HEK293 (cell line): ENCODE measurements around the gene MMS19.

ENCODE experiments used
- CTCF ChIA-PET: fragments of 350-600 bp; formaldehyde crosslinking; extraction: SDS; loops from one replicate; lab custom pipeline; 2021; ENCODE audit warnings: antibody characterized with exemption; lab: Yijun Ruan, JAX
- POLR2A ChIA-PET: fragments of 300-600 bp; formaldehyde crosslinking; extraction: SDS; loops from one replicate; lab custom pipeline; 2020; ENCODE audit warnings: antibody characterized with exemption, inconsistent platforms; lab: Yijun Ruan, JAX
- H3K27ac ChIP-seq: fragments of 200-500 bp; sonication (Bioruptor generic); 2 replicates; pipeline ENCODE4 v1.5.1; 2014; ENCODE audit warnings: low read depth, low read length, control low read depth, inconsistent platforms; ENCODE audit errors: extremely low read depth
- H3K36me3 ChIP-seq, 2 experiments: fragments of 200-500 bp in 1 of 2; sonication (Bioruptor generic) in 1 of 2; 1 replicate in 1 of 2; 2 replicates in 1 of 2; pipeline ENCODE4 v1.5.1; 2014 to 2017; ENCODE audit warnings: inconsistent platforms in 2 of 2, low read length in 2 of 2; ENCODE audit not compliant: control insufficient read depth in 2 of 2, insufficient read depth in 1 of 2
- H3K4me1 ChIP-seq: fragments of 200-500 bp; sonication (Bioruptor generic); 2 replicates; pipeline ENCODE4 v1.5.1; 2014; ENCODE audit warnings: mild to moderate bottlenecking, low read length, inconsistent platforms; ENCODE audit not compliant: control insufficient read depth, insufficient read depth
- H3K4me3 ChIP-seq: 2 replicates; pipeline ENCODE4 v1.5.1; 2011; ENCODE audit warnings: low read depth, mild to moderate bottlenecking, control low read depth, low read length, moderate library complexity
- H3K9me3 ChIP-seq: fragments of 200-500 bp; sonication (Bioruptor generic); 2 replicates; pipeline ENCODE4 v1.5.1; 2014; ENCODE audit warnings: low read depth, low read length, inconsistent platforms; ENCODE audit not compliant: control insufficient read depth, insufficient read depth
- GLIS1 ChIP-seq: fragments of 450-650 bp; formaldehyde crosslinking; IDR thresholded peaks from 2 replicates; pipeline ENCODE4 v1.5.1; 2016; ENCODE audit warnings: missing biosample characterization, missing genetic modification characterization
- HOXD13 ChIP-seq: sonication (generic); formaldehyde crosslinking; IDR thresholded peaks from 2 replicates; pipeline ENCODE4 v1.8.0; 2022; ENCODE audit warnings: missing genetic modification reagents, borderline replicate concordance
- IKZF3 ChIP-seq: fragments of 450-650 bp; IDR thresholded peaks from 2 replicates; pipeline ENCODE4 v1.5.0; 2018; ENCODE audit warnings: missing biosample characterization, mild to moderate bottlenecking, missing genetic modification characterization, moderate library complexity
- MZF1 ChIP-seq: fragments of 450-650 bp; formaldehyde crosslinking; IDR thresholded peaks from 2 replicates; pipeline ENCODE4 v1.5.1; 2017; ENCODE audit warnings: missing biosample characterization, missing genetic modification characterization, borderline replicate concordance
- PRDM1 ChIP-seq: fragments of 450-650 bp; formaldehyde crosslinking; IDR thresholded peaks from 2 replicates; pipeline ENCODE4; 2016; ENCODE audit warnings: missing biosample characterization, missing genetic modification characterization
- SALL2 ChIP-seq: fragments of 450-650 bp; formaldehyde crosslinking; IDR thresholded peaks from 2 replicates; pipeline ENCODE4 v1.5.0; 2017; ENCODE audit warnings: missing biosample characterization, mild to moderate bottlenecking, missing genetic modification characterization, borderline replicate concordance
- SCRT1 ChIP-seq: fragments of 450-650 bp; formaldehyde crosslinking; IDR thresholded peaks from 2 replicates; pipeline ENCODE4 v1.5.1; 2016; ENCODE audit warnings: missing biosample characterization, missing genetic modification characterization, borderline replicate concordance
- SCRT2 ChIP-seq: fragments of 450-650 bp; formaldehyde crosslinking; IDR thresholded peaks from 2 replicates; pipeline ENCODE4 v1.5.1; 2016; ENCODE audit warnings: missing biosample characterization, missing genetic modification characterization
- TCF7L2 ChIP-seq: IDR thresholded peaks from 2 replicates; pipeline ENCODE4 v1.6.1; 2011; ENCODE audit warnings: low read depth, mild to moderate bottlenecking, inconsistent platforms, low read length, moderate library complexity, borderline replicate concordance
- ZFP37 ChIP-seq: fragments of 450-650 bp; formaldehyde crosslinking; IDR thresholded peaks from 2 replicates; pipeline ENCODE4 v1.5.1; 2016; ENCODE audit warnings: missing biosample characterization, missing genetic modification characterization
- ZNF121 ChIP-seq: fragments of 450-650 bp; formaldehyde crosslinking; IDR thresholded peaks from 2 replicates; pipeline ENCODE4 v1.5.1; 2016; ENCODE audit warnings: missing biosample characterization, missing genetic modification characterization
- ZNF140 ChIP-seq: fragments of 450-650 bp; formaldehyde crosslinking; IDR thresholded peaks from 2 replicates; pipeline ENCODE4 v1.5.1; 2016; ENCODE audit warnings: missing biosample characterization, missing genetic modification characterization
- ZNF184 ChIP-seq: fragments of 450-650 bp; IDR thresholded peaks from 2 replicates; pipeline ENCODE4 v1.5.1; 2018; ENCODE audit warnings: missing biosample characterization, mild to moderate bottlenecking, missing genetic modification characterization
- ZNF354C ChIP-seq: fragments of 450-650 bp; formaldehyde crosslinking; IDR thresholded peaks from 2 replicates; pipeline ENCODE4 v1.5.1; 2016; ENCODE audit warnings: missing biosample characterization, missing genetic modification characterization, low read depth, borderline replicate concordance
- ZNF544 ChIP-seq: fragments of 450-650 bp; formaldehyde crosslinking; IDR thresholded peaks from 2 replicates; pipeline ENCODE4 v1.5.0; 2017; ENCODE audit warnings: missing biosample characterization, missing genetic modification characterization
- ZNF585B ChIP-seq: fragments of 450-650 bp; formaldehyde crosslinking; IDR thresholded peaks from 2 replicates; pipeline ENCODE4 v1.5.1; 2016; ENCODE audit warnings: missing biosample characterization, missing genetic modification characterization
- ZSCAN16 ChIP-seq: fragments of 450-650 bp; formaldehyde crosslinking; IDR thresholded peaks from 2 replicates; pipeline ENCODE4 v1.5.1; 2016; ENCODE audit warnings: missing biosample characterization, missing genetic modification characterization
- TF ChIP-seq, protein P1 (sequence below): fragments of 450-650 bp; formaldehyde crosslinking; IDR thresholded peaks from 2 replicates; pipeline ENCODE4 v1.5.1; 2016; ENCODE audit warnings: missing biosample characterization, missing genetic modification characterization, borderline replicate concordance
- TF ChIP-seq, protein P2 (sequence below): fragments of 450-650 bp; formaldehyde crosslinking; IDR thresholded peaks from 2 replicates; pipeline ENCODE4 v1.5.1; 2016; ENCODE audit warnings: missing biosample characterization, missing genetic modification characterization

Gene MMS19

DNA sequence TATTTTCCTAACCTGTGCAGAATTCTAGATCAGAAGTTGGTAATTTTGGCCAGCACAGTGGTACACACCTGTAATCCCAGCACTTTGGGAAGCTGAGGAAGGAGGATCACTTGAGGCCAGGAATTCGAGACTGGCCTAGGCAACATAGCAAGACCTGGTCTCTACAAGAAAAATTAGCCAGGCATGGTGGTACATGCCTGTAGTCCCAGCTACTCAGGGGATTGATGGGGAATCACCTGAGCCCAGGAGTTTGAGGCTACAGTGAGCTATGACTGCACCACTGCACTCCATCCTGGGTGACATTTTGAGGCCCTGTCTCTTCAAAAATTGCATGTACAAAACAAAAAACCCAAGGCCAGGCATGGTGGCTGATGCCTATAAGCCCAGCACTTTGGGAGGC lies 63.7 kb downstream of the MMS19 start (continued):
- no peak for TF ChIP-seq SCRT1 (tag by site-specific recombination)

- Histone ChIP-seq H3K9me3 (no peaks in the 10 kb centered on the region), H3K4me3 (no peak overlapping the region), H3K4me1 (no peaks in the 10 kb centered on the region), H3K36me3 (peaks cover 77 to 89% of the 10 kb centered on the region in 2 experiments), H3K27ac (no peak overlapping the region)
- peak; percentile 59; the same call in 1 of the 2 replicates for TF ChIP-seq IKZF3 (tag by site-specific recombination)
- peak; percentile 75 for TF ChIP-seq PRDM1 (tag by site-specific recombination)
- peak; percentile 76; the same call in 1 of the 2 replicates for TF ChIP-seq SCRT2 (tag by site-specific recombination)
- TF ChIP-seq, protein P1, sequence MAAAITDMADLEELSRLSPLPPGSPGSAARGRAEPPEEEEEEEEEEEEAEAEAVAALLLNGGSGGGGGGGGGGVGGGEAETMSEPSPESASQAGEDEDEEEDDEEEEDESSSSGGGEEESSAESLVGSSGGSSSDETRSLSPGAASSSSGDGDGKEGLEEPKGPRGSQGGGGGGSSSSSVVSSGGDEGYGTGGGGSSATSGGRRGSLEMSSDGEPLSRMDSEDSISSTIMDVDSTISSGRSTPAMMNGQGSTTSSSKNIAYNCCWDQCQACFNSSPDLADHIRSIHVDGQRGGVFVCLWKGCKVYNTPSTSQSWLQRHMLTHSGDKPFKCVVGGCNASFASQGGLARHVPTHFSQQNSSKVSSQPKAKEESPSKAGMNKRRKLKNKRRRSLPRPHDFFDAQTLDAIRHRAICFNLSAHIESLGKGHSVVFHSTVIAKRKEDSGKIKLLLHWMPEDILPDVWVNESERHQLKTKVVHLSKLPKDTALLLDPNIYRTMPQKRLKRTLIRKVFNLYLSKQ (tag by site-specific recombination): no peak
- peak; percentile 82; the same call in 1 of the 2 replicates for TF ChIP-seq SCRT1 (tag by site-specific recombination)
- TF ChIP-seq ZFP37 (tag by site-specific recombination): 0 out of 2 replicates have a peak, but pooled peaks have one; percentile 9
- peak; percentile 92; the same call in 1 of the 2 replicates for TF ChIP-seq MZF1 (tag by site-specific recombination)
- TF ChIP-seq TCF7L2: no peak
- ChIA-PET POLR2A (interaction anchor here (0.6 to 2.5 kb wide), 5 partner anchors 11 to 33 kb away, joined by 4 to 11 read pairs (median 5); partner anchors contain the start of genes EXOSC1, RRP12 and ZDHHC16), CTCF (interaction anchor here (0.6 to 1.3 kb wide), 2 partner anchors 32 to 33 kb away, joined by 4 to 6 read pairs; partner anchors contain the start of gene RRP12)
Measured at GRCh38 chr10:97434055-97434454, 64.2 kb downstream of the MMS19 start.

- Histone ChIP-seq H3K9me3 (no peaks in the 10 kb centered on the region), H3K4me3 (peak overlapping the region; percentile 4; the same call in 1 of the 2 replicates), H3K36me3 (peaks cover 40 to 59% of the 10 kb centered on the region in 2 experiments), H3K27ac (peak overlapping the region; percentile 29; the same call in 1 of the 2 replicates), H3K4me1 (no peaks in the 10 kb centered on the region; the same call in 1 of the 2 replicates)
- ChIA-PET CTCF (no interaction called here), POLR2A (interaction anchor here (0.5 to 1.7 kb wide), 3 partner anchors 25 to 136 kb away, joined by 3 to 6 read pairs (median 4); partner anchors contain the start of genes ARHGAP19 and RRP12)
- peak; percentile 33; the same call in 1 of the 2 replicates for TF ChIP-seq GLIS1
- no peak for TF ChIP-seq ZNF544
- TF ChIP-seq ZNF585B (tag by site-specific recombination): no peak
- TF ChIP-seq ZNF184 (tag by site-specific recombination): no peak
- peak; percentile 70 for TF ChIP-seq PRDM1 (tag by site-specific recombination)
- TF ChIP-seq, protein P2, sequence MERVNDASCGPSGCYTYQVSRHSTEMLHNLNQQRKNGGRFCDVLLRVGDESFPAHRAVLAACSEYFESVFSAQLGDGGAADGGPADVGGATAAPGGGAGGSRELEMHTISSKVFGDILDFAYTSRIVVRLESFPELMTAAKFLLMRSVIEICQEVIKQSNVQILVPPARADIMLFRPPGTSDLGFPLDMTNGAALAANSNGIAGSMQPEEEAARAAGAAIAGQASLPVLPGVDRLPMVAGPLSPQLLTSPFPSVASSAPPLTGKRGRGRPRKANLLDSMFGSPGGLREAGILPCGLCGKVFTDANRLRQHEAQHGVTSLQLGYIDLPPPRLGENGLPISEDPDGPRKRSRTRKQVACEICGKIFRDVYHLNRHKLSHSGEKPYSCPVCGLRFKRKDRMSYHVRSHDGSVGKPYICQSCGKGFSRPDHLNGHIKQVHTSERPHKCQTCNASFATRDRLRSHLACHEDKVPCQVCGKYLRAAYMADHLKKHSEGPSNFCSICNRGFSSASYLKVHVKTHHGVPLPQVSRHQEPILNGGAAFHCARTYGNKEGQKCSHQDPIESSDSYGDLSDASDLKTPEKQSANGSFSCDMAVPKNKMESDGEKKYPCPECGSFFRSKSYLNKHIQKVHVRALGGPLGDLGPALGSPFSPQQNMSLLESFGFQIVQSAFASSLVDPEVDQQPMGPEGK (tag by site-specific recombination): no peak
- TF ChIP-seq HOXD13 (CRISPR knock-in tag): no peak
- TF ChIP-seq ZNF140 (tag by site-specific recombination): no peak
- no peak for TF ChIP-seq ZNF354C (tag by site-specific recombination)
- no peak for TF ChIP-seq SALL2 (tag by site-specific recombination)
- TF ChIP-seq ZNF121 (tag by site-specific recombination): no peak
- no peak for TF ChIP-seq ZSCAN16 (tag by site-specific recombination)
Measured at GRCh38 chr10:97428572-97428981, 69.6 kb downstream of the MMS19 start.
